Testis (tissue), 2 donors: Measurements from ENCODE around the gene LOC101059915.

Experiments used
- CTCF ChIP-seq, 3 experiments: fragments of 450-650 bp in 2 of 3; fragments of 200-600 bp in 1 of 3; sonication (generic) in 1 of 3; IDR thresholded peaks; one replicate each; pipeline ENCODE4 v1.5.1; 2016 to 2019; ENCODE audit warnings: antibody characterized with exemption in 3 of 3, mild to moderate bottlenecking in 2 of 3, moderate library complexity in 1 of 3
- POLR2A ChIP-seq: fragments of 450-650 bp; IDR thresholded peaks from one replicate; pipeline ENCODE4 v1.6.1; 2017; ENCODE audit warnings: antibody characterized with exemption, mild to moderate bottlenecking, moderate library complexity

DNA sequence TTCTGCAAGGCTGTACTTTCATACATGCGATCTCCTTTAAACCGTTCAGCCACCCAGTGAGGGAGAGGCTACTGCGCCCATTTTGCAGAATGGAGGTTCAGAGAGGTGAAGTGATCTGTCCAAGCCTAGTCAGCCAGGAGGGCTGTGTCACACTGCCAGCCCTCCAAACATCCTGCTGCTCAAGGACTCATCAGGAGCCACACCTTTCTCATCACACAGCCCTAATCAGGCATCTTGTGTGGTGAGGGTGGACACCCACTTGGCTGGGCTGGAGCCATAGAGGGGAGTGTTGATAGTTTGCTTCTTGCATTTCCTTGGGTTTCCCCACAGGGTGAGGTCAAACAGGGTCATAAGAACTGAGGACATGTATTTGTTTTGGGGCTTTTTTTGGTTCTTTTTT, 43.6 kb upstream of the LOC101059915 start:
- TF ChIP-seq POLR2A: no peak
- TF ChIP-seq CTCF (IDR thresholded peaks at IDR 0.05): no peak
